ENCODE results near the gene LEMD2. TPM values are rescaled to one million over a fixed set of nuclear protein-coding genes. Genes with fewer than 3 reads are reported as not detected.

LEMD2 gene
- total RNA-seq, 2 donors from 2014 or later, result 62.6 to 66.7 TPM

DNA sequence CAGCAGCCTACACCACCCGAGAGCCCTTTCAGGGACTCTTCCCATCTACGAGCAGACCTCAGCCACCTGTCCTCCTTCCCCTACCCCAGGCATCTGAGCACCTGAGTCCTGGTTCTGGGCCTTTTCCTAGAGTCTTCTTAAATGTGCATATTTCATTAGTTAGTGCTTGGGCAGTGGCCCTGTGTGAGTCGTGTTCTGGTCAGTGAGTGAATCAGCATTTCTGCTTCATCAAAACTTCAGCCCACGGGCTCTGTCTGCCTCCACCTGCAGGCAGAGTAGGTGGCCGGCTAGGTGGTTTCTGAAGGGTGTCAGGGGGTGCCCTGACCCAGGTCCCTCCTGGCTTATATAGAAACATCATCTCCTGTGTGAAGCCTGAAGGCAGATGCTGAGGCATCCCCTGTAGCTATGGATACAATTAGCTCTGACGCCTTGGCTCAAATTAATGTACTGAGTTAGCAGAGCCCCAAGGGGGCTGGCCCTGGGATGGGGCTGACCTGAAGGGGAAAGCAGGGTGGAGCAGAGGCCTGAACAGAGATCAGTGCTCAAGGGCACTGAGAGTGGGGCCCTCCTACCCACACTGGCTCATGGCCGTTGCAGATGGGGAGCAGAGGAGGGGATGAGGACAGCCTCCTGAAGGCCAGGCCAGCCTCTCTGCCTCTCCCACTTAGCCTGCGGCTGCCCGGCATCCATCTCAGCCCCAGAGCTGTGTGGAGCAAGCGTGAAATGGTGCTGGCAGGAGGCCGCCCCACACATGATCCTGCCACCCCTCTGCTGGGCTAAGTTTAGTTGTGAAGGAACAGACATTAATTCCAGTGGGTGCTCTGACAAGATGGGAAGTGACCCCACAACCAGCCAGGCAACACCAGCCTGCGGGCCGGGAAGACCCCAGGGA, 55.9 kb downstream of the LEMD2 start:
- ATAC-seq (no peak), DNase-seq (no peak)
- intact Hi-C loops (cut with DNase I, micrococcal nuclease), result no loop called here

DNA sequence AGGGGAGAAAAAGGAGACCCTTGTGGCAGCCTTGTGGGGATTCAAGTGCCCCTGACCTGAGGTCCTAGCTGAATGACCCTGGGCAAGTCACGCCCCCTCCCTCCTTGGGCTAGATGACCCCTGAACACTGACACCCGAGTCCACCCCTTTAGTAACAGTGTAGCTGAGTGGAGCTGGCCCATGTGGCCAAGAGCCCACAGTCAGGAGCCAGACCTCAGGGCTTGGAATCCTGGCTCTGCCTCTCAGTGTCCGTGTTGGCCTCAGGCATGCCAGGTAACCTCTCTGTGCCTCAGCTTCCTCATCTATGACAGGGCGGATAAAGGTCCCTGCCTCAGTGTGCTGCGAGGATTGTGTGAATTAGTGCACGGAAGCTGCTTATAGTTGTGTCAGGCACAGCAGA, 56.5 kb downstream of the LEMD2 start:
- ATAC-seq (no peak), DNase-seq (no peak)
- intact Hi-C loops (cut with DNase I, micrococcal nuclease), result no loop called here

DNA sequence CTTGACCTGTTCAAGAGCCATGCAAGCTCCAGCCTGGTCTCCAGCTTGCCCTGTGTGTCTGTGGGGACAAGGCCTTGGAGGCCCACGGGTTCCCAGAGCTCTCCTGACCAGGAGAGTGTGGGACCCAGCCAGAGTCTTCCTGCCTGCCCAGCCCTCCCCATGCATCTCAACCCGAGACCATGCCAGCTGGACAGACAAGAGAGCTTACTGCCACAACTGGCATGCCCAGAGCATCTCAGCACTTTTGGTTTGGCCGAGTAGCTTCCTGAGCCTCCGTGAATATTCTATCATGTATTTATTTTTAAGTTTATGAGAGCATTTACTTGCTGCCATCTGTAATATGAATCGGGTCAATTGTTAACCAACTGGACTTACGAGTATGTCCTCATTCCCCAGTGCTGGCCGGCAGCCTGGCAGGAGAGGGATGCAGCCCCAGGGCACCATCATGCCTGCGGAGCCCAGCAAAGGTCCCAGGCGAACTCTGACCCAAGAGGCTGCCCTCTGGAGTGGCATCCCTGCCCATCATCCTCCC, 57.1 kb downstream of the LEMD2 start:
- peak; percentile 49 for ATAC-seq
- DNase-seq, result no peak
- intact Hi-C loops (cut with DNase I, micrococcal nuclease), result no loop called here

DNA sequence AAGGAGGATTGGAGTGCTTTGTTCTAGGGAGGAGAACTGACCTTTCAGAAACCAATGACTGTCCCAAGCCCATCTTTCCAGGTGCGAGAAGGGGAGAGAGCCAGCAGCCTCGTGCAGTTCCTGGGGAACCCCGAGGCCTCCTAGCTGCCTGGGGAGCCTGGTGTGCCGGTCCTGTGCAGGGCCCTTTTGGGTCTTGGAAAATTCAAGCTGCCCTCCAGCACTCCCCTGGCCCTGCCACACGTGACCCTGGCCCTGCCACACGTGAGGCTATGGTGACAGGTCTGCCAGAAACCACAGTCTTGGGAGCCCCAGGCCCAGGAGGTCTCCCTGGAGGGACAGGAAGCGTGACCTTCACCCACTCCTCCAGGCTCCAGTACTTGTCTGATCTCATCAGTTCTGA, 57.9 kb downstream of the LEMD2 start:
- ATAC-seq (no peak), DNase-seq (no peak)
- intact Hi-C loops (cut with DNase I, micrococcal nuclease), result no loop called here

DNA sequence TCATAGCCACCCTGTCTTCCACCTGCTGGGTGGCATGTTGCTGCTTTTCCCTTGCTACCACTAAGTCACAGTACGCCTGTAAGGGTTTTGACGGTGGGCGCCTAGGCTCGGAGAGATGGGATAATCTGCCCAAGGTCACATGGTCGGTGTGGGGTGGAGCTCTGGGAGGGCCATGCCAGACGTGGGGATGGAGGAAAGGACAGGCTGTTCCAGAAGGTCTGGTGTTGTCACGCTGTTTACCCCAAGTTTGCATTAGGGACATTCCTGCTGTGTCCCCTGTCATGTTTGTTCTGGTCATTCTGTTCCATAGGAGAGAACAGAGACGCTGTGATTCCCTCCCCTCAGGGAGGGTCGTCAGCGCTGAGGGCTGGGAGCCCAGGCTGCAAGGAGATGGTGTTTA, 58.3 kb downstream of the LEMD2 start:
- ATAC-seq (no peak), DNase-seq (no peak)
- intact Hi-C loops (cut with DNase I, micrococcal nuclease), result no loop called here

DNA sequence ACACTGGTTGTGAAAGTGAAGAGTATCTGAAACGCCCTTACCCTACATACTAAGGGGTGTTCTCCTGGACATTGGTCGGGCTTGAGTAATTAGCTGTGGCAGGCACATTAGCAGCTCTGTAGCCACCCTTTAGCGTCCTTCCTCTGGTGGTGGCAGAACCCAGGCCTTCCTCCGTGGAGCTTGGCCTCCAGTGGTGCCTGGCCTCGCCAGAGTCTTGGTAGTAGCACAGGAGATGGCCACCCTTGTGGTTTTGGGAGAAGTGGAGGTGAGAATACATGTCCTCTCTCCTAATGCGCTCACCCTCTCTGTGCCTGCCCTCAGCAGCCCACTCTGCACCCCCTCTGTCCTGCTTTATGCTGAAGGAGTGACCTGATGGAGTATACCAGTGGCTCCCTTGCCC, 59.9 kb downstream of the LEMD2 start:
- no peak for ATAC-seq
- intact Hi-C loops (cut with DNase I, micrococcal nuclease), result no loop called here

DNA sequence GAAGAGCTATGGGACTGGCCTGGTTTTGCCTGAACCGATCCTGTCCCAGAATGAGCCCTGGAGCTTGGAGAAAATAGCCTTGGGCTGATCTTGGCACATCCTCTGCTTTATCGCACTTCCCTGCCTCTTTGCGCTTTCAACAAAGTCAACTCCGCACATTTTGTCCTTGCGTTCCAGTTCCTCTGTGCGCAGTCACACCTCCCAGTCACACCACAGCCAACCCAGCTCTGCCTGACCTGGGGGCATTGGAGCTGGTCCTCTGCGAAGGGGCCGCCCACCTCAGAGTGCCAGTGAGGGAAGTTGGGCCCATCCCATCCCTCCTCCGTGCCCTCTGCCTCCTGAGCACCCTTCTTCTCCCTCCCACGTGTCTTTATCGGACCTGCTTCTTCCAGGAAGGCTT, 60.5 kb downstream of the LEMD2 start:
- DNase-seq (no peak), ATAC-seq (no peak)
- intact Hi-C loops (cut with DNase I, micrococcal nuclease), result no loop called here

More for the DNA sequence above, 59.9 kb downstream of the LEMD2 start:
- DNase-seq, result no peak

DNA sequence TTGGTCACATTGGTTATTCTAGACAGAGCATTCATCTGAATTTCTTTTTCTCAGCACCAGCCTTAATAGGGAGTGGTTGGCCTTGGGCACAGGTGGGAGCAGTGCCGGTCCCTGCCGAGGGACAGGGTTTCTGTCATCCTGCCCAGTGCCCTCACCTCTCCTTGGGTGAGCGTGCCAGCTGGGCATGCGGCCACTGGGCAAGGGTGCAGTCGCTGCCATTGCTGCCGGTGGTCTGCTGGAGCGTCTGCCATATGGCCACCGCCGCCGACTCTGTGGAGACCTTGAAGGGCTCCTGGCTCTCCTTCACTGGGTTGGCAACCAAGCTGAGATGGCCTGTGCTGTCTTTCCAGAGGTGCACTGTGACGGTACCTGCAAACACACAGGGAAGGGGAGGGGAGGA, 61.0 kb downstream of the LEMD2 start:
- no peak for DNase-seq
- intact Hi-C loops (cut with DNase I, micrococcal nuclease), result no loop called here
- no peak for ATAC-seq

DNA sequence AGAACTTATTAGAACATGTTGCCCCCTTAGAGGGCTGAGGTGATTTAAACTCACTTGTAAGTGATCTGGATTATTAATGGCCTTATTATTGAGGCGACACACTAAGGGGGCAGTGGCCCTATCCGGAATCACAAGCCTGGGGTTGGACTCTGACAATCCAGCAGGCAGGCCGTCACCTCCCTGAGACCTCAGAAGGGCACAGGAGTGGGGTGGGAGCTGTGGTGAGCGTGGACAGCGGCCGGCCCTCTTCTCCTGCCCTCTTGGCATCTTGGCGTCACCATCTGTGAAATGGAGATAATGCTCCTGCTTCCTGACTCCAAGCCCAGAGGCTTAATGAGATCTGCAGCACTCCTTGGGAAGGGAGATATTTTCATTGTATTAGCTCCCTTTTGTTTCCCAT, 61.8 kb downstream of the LEMD2 start:
- intact Hi-C loops (cut with DNase I, micrococcal nuclease), result no loop called here
- DNase-seq (no peak), ATAC-seq (no peak)

DNA sequence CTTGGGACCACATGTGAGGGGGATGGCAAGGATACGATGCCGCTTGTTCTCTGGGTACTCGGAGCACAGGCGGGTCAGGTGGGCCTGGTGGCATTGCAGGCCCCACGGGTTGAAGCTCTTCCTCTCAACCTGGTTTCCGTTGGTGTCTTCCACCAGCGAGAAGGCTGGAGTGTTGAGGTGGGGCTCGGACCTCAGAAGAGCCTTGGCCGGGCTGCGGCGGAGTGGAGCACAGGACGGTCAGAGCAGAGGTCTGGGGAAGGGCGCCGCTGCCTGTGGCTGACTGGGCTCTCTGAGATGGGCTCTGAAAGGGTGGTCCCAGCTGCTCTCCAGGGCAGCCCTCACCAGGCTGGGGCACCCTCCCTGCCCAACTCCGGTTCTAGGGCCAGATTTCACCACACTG, 62.2 kb downstream of the LEMD2 start:
- intact Hi-C loops (cut with DNase I, micrococcal nuclease), result no loop called here
- ATAC-seq, result no peak

DNA sequence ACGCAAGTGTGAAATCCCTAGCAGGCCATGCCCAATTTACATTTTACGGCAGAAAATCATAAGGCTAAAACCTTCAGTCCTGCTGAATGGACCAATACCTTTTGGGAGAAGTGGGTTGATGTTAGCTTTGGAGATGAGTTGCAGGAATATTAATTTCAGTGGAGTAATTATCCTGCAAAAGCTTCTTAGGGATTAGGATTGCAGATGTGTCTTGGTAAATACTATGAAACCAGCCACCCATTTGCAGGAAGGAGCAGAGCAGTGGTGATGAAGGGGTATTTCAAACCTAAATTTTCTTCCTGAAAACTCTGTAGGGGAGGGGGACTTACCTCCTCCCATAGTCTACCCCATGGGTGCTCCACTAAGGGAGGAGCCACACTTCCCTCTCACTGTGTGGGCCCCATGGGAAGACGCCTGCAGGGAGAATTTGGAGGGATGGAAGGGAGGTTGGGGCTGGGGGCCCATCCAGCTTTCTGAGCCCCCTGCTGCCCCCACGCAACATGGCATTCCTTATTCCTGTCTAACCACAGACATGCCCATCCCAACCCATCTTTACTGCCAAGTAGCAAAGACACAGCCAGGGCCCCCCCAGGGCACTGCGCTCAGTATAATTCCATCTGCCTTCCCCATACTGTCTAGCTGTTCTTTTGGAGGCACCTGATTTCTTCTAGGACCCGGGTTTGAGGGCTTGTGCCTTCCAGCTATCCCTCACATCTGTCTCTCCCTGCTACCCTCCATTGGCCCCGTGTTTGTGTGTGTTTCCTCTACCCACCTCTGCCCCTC, 62.8 kb downstream of the LEMD2 start:
- no peak for ATAC-seq
- intact Hi-C loops (cut with DNase I, micrococcal nuclease), result no loop called here
- no peak for DNase-seq

More for the DNA sequence above, 62.2 kb downstream of the LEMD2 start:
- DNase-seq, result no peak

DNA sequence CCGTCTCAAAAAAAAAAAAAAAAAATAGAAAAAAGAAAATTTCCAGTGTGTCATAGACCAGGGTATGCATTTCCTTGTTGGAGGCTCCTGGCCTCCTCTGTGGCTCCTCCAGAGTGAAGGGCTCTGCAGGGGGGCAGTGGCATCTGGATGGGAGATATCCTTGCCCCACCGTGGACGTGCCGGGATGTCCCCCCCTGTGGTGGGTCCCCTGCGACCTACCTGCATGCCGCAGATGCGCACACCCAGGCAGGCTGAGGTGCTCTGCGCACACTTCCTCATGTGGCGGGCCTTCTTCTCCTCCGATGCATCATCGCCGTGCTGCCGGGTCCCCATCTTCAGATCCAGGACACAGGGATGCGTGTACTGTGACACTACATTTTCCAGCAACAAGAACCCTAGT, 63.7 kb downstream of the LEMD2 start:
- intact Hi-C loops (cut with DNase I, micrococcal nuclease), result no loop called here
- ATAC-seq, result no peak

DNA sequence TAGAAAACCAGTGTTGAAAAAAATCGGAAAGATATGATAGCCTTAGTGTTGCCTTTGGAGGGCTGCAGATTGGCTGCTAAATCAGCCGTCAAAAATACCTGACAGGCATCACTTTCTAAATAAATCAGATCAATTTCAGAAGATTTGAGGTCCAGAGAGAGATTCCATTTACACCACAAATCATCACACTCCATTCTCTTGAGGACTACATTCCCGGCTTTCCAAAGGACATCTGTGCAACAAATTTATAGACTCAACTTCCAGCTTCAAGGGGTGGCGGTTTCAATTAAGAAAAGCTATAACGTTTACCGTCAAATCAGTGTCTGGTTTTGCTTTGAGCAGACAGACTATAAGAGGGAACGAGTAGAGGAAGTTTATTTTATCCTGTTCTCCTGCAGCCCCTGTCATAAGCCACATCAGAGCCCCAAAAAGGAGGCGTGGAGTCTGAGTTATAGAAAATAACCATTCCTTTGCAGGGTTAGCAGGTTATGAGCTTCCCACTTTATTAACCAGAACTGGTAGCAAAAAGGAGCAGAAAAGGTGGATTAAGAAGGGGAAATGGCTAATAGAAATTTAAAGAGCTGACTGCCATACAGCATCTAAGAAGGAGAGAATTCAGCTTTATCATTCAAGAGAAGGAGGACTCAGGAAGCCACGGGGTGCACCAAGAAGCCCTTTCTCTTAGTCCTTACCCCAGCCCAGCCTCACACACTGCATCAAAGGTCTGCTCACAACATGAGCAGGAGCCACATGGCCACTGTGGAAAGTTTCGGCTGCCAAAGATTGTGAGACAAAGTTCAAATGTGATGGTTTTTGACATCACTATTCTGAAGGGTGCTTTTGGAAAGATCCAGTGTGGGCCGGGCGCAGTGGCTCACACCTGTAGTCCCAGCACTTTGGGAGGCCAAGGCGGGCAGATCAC, 64.6 kb downstream of the LEMD2 start:
- ATAC-seq, result no peak
- DNase-seq, result no peak
- intact Hi-C loops (cut with DNase I, micrococcal nuclease), result no loop called here

More for the DNA sequence above, 63.7 kb downstream of the LEMD2 start:
- DNase-seq, result no peak

DNA sequence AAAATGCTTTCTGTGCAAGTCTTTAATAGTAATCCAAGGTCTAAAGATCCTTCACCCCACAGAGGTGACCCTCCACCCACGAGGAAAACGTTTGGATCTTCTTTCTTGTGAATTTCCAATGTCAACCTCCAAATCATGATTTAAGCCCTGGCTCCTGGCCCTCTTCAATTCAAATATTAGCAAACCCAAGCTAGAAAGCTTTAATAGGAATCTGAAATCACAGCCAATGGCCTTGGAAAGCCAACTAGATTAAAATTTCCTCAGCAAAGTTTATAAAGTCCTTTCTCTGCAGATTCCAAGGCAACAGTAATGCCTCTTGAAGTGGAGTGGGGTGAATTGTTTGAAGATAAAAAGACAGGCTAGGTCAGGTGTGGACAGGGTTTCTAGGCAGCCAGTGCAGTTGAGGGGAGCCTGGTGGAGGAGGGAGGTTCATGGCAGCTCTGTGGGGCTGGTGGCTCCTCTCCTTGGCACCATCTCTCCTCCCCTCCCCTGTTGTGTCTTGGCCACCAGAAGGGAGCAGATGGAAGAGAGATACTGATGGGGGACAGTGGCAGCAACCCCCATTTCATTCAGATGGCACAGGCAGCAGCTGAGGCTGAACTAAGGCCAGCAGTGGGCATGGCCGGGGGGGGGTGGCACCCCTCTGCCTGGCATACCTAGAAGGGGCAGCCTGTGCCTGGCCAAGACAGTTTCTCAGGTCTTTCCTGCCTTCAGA, 65.4 kb downstream of the LEMD2 start:
- ATAC-seq, result no peak
- intact Hi-C loops (cut with DNase I, micrococcal nuclease), result no loop called here
- no peak for DNase-seq

DNA sequence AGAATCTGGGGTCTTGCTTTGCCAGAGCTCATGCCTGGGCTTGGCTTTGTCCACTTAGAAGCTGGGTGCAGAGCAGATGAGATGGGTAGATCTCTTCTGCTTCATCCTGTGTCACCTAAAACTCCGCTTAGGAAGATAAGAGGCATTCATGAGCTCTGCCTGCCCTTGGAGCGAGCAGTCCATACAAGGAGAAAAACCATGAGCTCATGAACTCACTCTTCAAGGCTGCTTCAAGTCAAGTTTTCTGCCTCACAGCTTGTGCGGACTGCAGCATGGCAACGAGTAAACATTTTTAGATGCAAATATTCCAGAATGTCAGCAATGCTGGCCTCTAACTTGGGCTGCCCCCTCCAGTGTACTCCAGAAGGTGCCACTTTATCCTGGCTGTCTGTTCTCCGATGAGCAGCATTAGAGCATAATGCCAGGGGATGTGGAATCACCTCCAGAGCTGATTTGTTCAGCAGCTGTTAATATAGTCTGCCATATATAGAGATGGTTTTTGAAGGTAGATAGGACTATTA, 66.8 kb downstream of the LEMD2 start:
- intact Hi-C loops (cut with DNase I, micrococcal nuclease), result no loop called here
- no peak for ATAC-seq
- DNase-seq, result no peak

DNA sequence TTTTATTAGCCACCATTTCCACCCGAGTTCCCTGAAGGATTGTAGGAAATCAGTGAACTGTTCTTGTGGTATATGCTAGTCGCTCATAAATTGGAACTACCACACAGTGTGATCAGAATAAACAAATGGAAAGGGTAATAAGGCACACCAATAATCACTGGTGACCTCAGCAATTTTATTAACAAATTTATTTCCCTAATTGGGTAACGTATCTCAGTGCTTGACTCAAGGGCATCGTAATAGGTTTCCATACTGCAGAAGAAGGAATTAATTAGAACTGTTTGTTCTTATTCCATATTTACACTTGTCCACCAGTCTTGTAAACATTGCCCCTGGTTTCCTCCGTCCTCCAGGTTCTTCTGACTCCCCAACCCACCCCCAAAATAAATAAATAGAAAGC, 67.4 kb downstream of the LEMD2 start:
- DNase-seq (no peak), ATAC-seq (no peak)
- intact Hi-C loops (cut with DNase I, micrococcal nuclease), result no loop called here

Measured in left colon (tissue), 2 donors.